Testis (tissue), 2 donors: ENCODE results near the gene AHR.

Experiments used
- POLR2A ChIP-seq: fragments of 450-650 bp; IDR thresholded peaks from one replicate; pipeline ENCODE4 v1.6.1; 2017; ENCODE audit warnings: antibody characterized with exemption, mild to moderate bottlenecking, moderate library complexity
- TF ChIP-seq, protein P1 (sequence below), 3 experiments: fragments of 450-650 bp in 2 of 3; fragments of 200-600 bp in 1 of 3; sonication (generic) in 1 of 3; IDR thresholded peaks; one replicate each; pipeline ENCODE4 v1.5.1; 2016 to 2019; ENCODE audit warnings: antibody characterized with exemption in 3 of 3, mild to moderate bottlenecking in 2 of 3, moderate library complexity in 1 of 3

- no peak for TF ChIP-seq POLR2A
- TF ChIP-seq, protein P1, sequence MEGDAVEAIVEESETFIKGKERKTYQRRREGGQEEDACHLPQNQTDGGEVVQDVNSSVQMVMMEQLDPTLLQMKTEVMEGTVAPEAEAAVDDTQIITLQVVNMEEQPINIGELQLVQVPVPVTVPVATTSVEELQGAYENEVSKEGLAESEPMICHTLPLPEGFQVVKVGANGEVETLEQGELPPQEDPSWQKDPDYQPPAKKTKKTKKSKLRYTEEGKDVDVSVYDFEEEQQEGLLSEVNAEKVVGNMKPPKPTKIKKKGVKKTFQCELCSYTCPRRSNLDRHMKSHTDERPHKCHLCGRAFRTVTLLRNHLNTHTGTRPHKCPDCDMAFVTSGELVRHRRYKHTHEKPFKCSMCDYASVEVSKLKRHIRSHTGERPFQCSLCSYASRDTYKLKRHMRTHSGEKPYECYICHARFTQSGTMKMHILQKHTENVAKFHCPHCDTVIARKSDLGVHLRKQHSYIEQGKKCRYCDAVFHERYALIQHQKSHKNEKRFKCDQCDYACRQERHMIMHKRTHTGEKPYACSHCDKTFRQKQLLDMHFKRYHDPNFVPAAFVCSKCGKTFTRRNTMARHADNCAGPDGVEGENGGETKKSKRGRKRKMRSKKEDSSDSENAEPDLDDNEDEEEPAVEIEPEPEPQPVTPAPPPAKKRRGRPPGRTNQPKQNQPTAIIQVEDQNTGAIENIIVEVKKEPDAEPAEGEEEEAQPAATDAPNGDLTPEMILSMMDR (IDR thresholded peaks at IDR 0.05): no peak
These were observed 9.3 kb upstream of the AHR start for GRCh38 chr7:17289074-17289645.
